K562 (cell line): ENCODE data around the gene SLC27A4. TPM values are rescaled to one million over a fixed set of nuclear protein-coding genes. Genes with fewer than 3 reads are reported as not detected.

ENCODE experiments used
- ATAC-seq: fragments of 200-7000 bp; cut with Tn5 transposase; 3 replicates; pipeline ENCODE4 v1.9.1; 2020; ENCODE audit warnings: moderate library complexity
- BruUV-seq: library from RNA; stranded (reverse); fragments of 400-500 nt; replicated peaks from 2 replicates; lab custom pipeline; 2021; lab: Mats Ljungman, UMichigan
- CTCF ChIA-PET: fragments of 300-600 bp; formaldehyde crosslinking; extraction: SDS; loops from one replicate; lab custom pipeline; 2021; ENCODE audit warnings: low intra/inter-chr PET ratio; lab: Yijun Ruan, JAX
- POLR2A ChIA-PET: fragments of 300-600, 350-650 bp; sonication (Branson Sonifier 250); formaldehyde crosslinking; extraction: SDS; loops from one replicate; lab custom pipeline; 2021; ENCODE audit warnings: antibody characterized with exemption, inconsistent platforms; lab: Yijun Ruan, JAX
- DNase-seq, 4 experiments: peaks; one replicate each; pipeline versions ENCODE4 v3.0.0 to v3.0.0-alpha.2; 2011 to 2018; ENCODE audit warnings: low spot score in 3 of 4, mixed read lengths in 3 of 4; ENCODE audit errors: extremely low read depth in 1 of 4
- FAIRE-seq: peaks from 2 replicates; lab custom pipeline; 2011; peaks lifted over from hg19 to GRCh38; lab: Jason Lieb, UNC
- H2AFZ ChIP-seq: 2 replicates; pipeline ENCODE4 v1.6.0; 2011; ENCODE audit warnings: low read depth, low read length, control low read depth, inconsistent platforms
- H3K27ac ChIP-seq: fragments of 200-600 bp; 3 replicates; pipeline ENCODE4 v1.8.0; 2011; ENCODE audit warnings: low read depth, mild to moderate bottlenecking, control low read depth, inconsistent platforms, low read length, moderate library complexity, mixed read lengths; ENCODE audit errors: extremely low read depth
- H3K27me3 ChIP-seq, 2 experiments: fragments of 300-600 bp in 1 of 2; 2 replicates in 1 of 2; 3 replicates in 1 of 2; pipeline versions ENCODE4 v1.6.0 to v1.8.0; 2011; ENCODE audit warnings: inconsistent platforms in 2 of 2, low read length in 2 of 2, mild to moderate bottlenecking in 1 of 2, mixed read lengths in 1 of 2, moderate library complexity in 1 of 2; ENCODE audit not compliant: control insufficient read depth in 2 of 2, insufficient read depth in 2 of 2
- H3K36me3 ChIP-seq: fragments of 300-600 bp; 3 replicates; pipeline ENCODE4 v1.8.0; 2011; ENCODE audit warnings: mild to moderate bottlenecking, low read length, inconsistent platforms; ENCODE audit not compliant: control insufficient read depth, insufficient read depth
- H3K4me1 ChIP-seq, 2 experiments: fragments of 200-600 bp in 1 of 2; replicated peaks in 1 of 2; 2 replicates in 1 of 2; 3 replicates in 1 of 2; pipeline versions ENCODE4 v1.5.1 to v1.8.0; 2011; ENCODE audit warnings: inconsistent platforms in 2 of 2, low read length in 2 of 2, mild to moderate bottlenecking in 1 of 2, mixed read lengths in 1 of 2, moderate library complexity in 1 of 2; ENCODE audit not compliant: control insufficient read depth in 2 of 2, insufficient read depth in 2 of 2
- H3K4me2 ChIP-seq: 2 replicates; pipeline ENCODE4 v1.6.1; 2011; ENCODE audit warnings: low read length, control low read depth, inconsistent platforms, mixed read lengths; ENCODE audit not compliant: insufficient read depth
- H3K4me3 ChIP-seq: fragments of 200-600 bp; sonication (generic), shearing (Covaris generic); 2 replicates; pipeline ENCODE4 v1.5.1; 2016; ENCODE audit warnings: control low read depth, inconsistent platforms
- H3K79me2 ChIP-seq: fragments of 200-600 bp; 3 replicates; pipeline ENCODE4 v1.8.0; 2011; ENCODE audit warnings: low read length, inconsistent platforms; ENCODE audit not compliant: control insufficient read depth, insufficient read depth
- H3K9ac ChIP-seq, 2 experiments: 2 replicates each; pipeline versions ENCODE4 v1.6.0 to v1.6.1; 2011; ENCODE audit warnings: low read depth in 2 of 2, low read length in 2 of 2, control low read depth in 1 of 2, inconsistent platforms in 1 of 2, mild to moderate bottlenecking in 1 of 2, mixed read lengths in 1 of 2; ENCODE audit not compliant: insufficient read depth in 1 of 2
- H3K9me1 ChIP-seq: one replicate; pipeline ENCODE4 v1.6.0; 2011; ENCODE audit warnings: inconsistent platforms, mild to moderate bottlenecking, low read length, moderate library complexity; ENCODE audit not compliant: control insufficient read depth, insufficient read depth
- H3K9me3 ChIP-seq: replicated peaks from 2 replicates; pipeline ENCODE4 v1.5.1; 2011; ENCODE audit warnings: low read depth, low read length, inconsistent platforms; ENCODE audit not compliant: control insufficient read depth, insufficient read depth
- H4K20me1 ChIP-seq: replicated peaks from 2 replicates; pipeline ENCODE4 v1.6.1; 2011; ENCODE audit warnings: low read length, inconsistent platforms, mixed read lengths; ENCODE audit not compliant: control insufficient read depth, insufficient read depth
- CC2D1A ChIP-seq: fragments of 450-650 bp; IDR thresholded peaks from 2 replicates; pipeline ENCODE4 v1.6.1; 2017; ENCODE audit warnings: mild to moderate bottlenecking
- EWSR1 ChIP-seq: fragments of 450-650 bp; IDR thresholded peaks from 2 replicates; pipeline ENCODE4 v1.6.1; 2018; ENCODE audit warnings: borderline replicate concordance, mild to moderate bottlenecking, low read depth, moderate library complexity; ENCODE audit not compliant: partially characterized antibody
- HNRNPLL ChIP-seq: fragments of 200-400 bp; formaldehyde crosslinking; IDR thresholded peaks from 2 replicates; pipeline ENCODE4 v1.6.1; 2017; ENCODE audit warnings: low read length, low read depth, mild to moderate bottlenecking; ENCODE audit not compliant: poor library complexity, severe bottlenecking
- ILF3 ChIP-seq: fragments of 450-650 bp; IDR thresholded peaks from 2 replicates; pipeline ENCODE4 v1.6.1; 2018; ENCODE audit warnings: antibody characterized with exemption, mild to moderate bottlenecking, moderate library complexity, borderline replicate concordance
- MAFK ChIP-seq: IDR thresholded peaks from 2 replicates; pipeline ENCODE4 v1.6.1; 2011; ENCODE audit warnings: low read length, improper control_type of control experiment
- MAZ ChIP-seq, 2 experiments: fragments of 450-650 bp in 1 of 2; sonication (generic) in 1 of 2; formaldehyde crosslinking; IDR thresholded peaks in 1 of 2; conservative IDR thresholded peaks in 1 of 2; 2 replicates each; pipeline versions ENCODE4 v1.4.0 to v1.5.0; 2020; ENCODE audit warnings: mild to moderate bottlenecking in 1 of 2, missing genetic modification reagents in 1 of 2
- MLX ChIP-seq, 2 experiments: fragments of 450-650 bp in 1 of 2; sonication (generic) in 1 of 2; formaldehyde crosslinking; conservative IDR thresholded peaks; 2 replicates each; pipeline versions ENCODE4 v1.4.0 to v1.8.1; 2020 to 2022; ENCODE audit warnings: mild to moderate bottlenecking in 1 of 2, missing genetic modification reagents in 1 of 2
- MXD1 ChIP-seq: fragments of 250-450 bp; sonication (Bioruptor Pico); IDR thresholded peaks from 2 replicates; pipeline ENCODE4 v1.8.0; 2021; ENCODE audit warnings: borderline replicate concordance, mild to moderate bottlenecking, moderate library complexity; ENCODE audit not compliant: poor library complexity, severe bottlenecking
- NFYB ChIP-seq: IDR thresholded peaks from 2 replicates; pipeline ENCODE4 v1.6.1; 2011; ENCODE audit warnings: mild to moderate bottlenecking, moderate library complexity; ENCODE audit not compliant: insufficient read length; ENCODE audit errors: extremely low read depth
- NR3C1 ChIP-seq: sonication (generic); formaldehyde crosslinking; IDR thresholded peaks from 2 replicates; pipeline ENCODE4 v1.8.1; 2022; ENCODE audit warnings: missing genetic modification reagents
- PML ChIP-seq: IDR thresholded peaks from 2 replicates; pipeline ENCODE4 v1.6.1; 2012; ENCODE audit warnings: low read length, inconsistent platforms
- PTRF ChIP-seq: fragments of 450-650 bp; IDR thresholded peaks from 2 replicates; pipeline ENCODE4 v1.6.1; 2016; ENCODE audit warnings: mild to moderate bottlenecking, missing genetic modification characterization, missing compliant biosample characterization
- RNF2 ChIP-seq: sonication (generic); IDR thresholded peaks from 2 replicates; pipeline ENCODE4 v1.6.1; 2016
- TAF7 ChIP-seq: fragments of 450-650 bp; IDR thresholded peaks from 2 replicates; pipeline ENCODE4 v1.6.1; 2016; ENCODE audit warnings: missing genetic modification characterization, missing compliant biosample characterization
- TEAD1 ChIP-seq, 2 experiments: fragments of 450-650 bp in 1 of 2; sonication (generic) in 1 of 2; formaldehyde crosslinking; IDR thresholded peaks; 2 replicates each; pipeline versions ENCODE4 v1.4.0 to v1.8.0; 2020 to 2022; ENCODE audit warnings: mild to moderate bottlenecking in 2 of 2, missing genetic modification reagents in 1 of 2
- XRCC3 ChIP-seq: fragments of 450-650 bp; IDR thresholded peaks from 2 replicates; pipeline ENCODE4 v1.6.1; 2017; ENCODE audit warnings: mild to moderate bottlenecking, moderate library complexity
- ZNF197 ChIP-seq: fragments of 200-800 bp; sonication (Bioruptor generic); IDR thresholded peaks from 2 replicates; pipeline ENCODE4 v1.6.1; 2016; ENCODE audit warnings: low read depth, missing genetic modification characterization, missing compliant biosample characterization
- ZNF3 ChIP-seq: fragments of 250-450 bp; sonication (Bioruptor Pico); IDR thresholded peaks from 2 replicates; pipeline ENCODE4 v1.5.0; 2021; ENCODE audit warnings: mild to moderate bottlenecking, moderate library complexity
- ZNF354B ChIP-seq: fragments of 250-450 bp; sonication (Bioruptor Pico); IDR thresholded peaks from 2 replicates; pipeline ENCODE4 v1.4.0; 2020
- WGBS: fragments of 100-300 bp; shearing (Covaris generic); methylation state at CpG from one replicate; pipeline ENCODE4 v1.1.6; 2016; ENCODE audit warnings: low coverage, mixed read lengths; ENCODE audit not compliant: insufficient coverage; ENCODE audit errors: missing lambda C conversion rate; 5-methylcytosine and 5-hydroxymethylcytosine counted together
- in situ Hi-C: fragments of 300-500 bp; cut with MboI; formaldehyde crosslinking; loops from 4 replicates; pipeline ENCODE4 v1.15.0; 2018; ENCODE audit warnings: inconsistent platforms, mixed read lengths
- intact Hi-C: fragments of 100-400 bp; cut with micrococcal nuclease; formaldehyde crosslinking; loops from 2 replicates; pipeline ENCODE4 v1.14.2; 2022
- polyA plus RNA-seq, 8 experiments: library from polyadenylated mRNA; depleted of rRNA in 4 of 8; stranded (reverse) in 5 of 8; unstranded in 3 of 8; fragments of >200 nt; fragmentation: Nextera tagmentation in 2 of 8; fragmentation: Illumina TruSeq in 1 of 8; extraction: Ambion mirVana in 2 of 8; extraction: Trizol in 1 of 8; gene quantifications; 2 replicates each; pipeline versions ENCODE4 v1.2.1 to v1.2.3, GENCODE V29; 2011 to 2014; ENCODE audit warnings: inconsistent platforms in 1 of 8, missing spikeins in 1 of 8
- total RNA-seq, 7 experiments: library from RNA; depleted of rRNA in 6 of 7; stranded (reverse); fragments of >200 nt in 6 of 7; fragmentation: Illumina TruSeq in 2 of 7; extraction: Trizol in 2 of 7; gene quantifications; 2 replicates each; pipeline versions ENCODE4 v1.2.1 to v1.2.3, GENCODE V29; 2011 to 2021; ENCODE audit warnings: low replicate concordance in 1 of 7

SLC27A4 gene
- total and polyA plus RNA-seq, 9 of the 15 experiments (the other 6 are each of a cell fraction or from before 2014, with no cell fraction given): 0.25 to 35.7 (median 14.0) TPM

DNA sequence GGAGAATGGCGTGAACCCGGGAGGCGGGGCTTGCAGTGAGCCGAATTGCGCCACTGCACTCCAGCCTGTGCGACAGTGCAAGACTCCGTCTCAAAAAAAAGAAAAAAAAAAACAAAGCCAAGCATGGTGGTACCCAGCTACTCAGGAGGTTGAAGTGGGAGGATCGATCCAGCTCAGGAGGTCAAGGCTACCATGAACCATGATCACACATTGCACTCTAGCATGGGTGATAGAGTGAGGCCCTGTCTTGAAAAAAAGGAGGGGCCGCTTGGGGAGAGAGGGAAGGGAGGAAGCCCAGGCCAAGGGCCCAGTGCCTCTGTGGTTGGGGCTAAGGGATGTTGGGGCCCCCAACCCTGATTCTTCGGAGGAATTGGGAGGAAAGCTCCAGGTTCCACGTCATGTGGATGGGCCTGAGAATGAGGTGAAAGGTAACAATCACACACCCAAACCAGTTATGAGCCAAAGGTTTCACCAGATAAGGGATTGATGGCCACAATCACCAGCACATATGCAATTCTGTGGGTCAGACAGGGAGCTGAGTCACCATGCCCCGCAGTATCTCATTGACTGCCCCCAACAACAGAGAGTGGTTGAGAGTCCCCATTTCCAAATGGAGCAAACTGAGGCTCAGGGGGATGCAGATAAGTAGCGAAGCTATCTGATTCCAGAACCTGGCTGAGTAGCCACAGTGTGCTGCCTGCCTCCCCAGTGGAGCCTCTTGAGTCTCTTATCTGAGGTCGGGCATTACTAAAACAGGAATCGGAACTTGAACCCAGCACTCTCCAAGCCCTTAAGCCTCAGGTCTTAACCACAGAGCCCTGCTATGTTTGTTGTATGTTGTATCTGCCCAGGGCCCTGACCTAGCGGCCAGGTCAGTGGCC is 43.7 kb upstream of the SLC27A4 start:
- Histone ChIP-seq H3K9ac (peak overlapping the region; percentile 17 to 73; a peak in 3 of 4 replicates), H3K9me3 (no peaks in the 10 kb centered on the region), H3K9me1 (peaks cover 8% of the 10 kb centered on the region), H3K4me2 (peak overlapping the region; percentile 47), H3K27ac (peak overlapping the region; percentile 49), H4K20me1 (0 out of 2 replicates have a peak, but pooled peaks cover 4% of the 10 kb centered on the region), H3K27me3 (no peaks in the 10 kb centered on the region), H3K36me3 (no peaks in the 10 kb centered on the region), H3K4me3 (no peak overlapping the region), H2AFZ (peak overlapping the region; percentile 13), H3K79me2 (no peaks in the 10 kb centered on the region), H3K4me1 (peaks cover 38 to 42% of the 10 kb centered on the region in 2 experiments)
- CTCF ChIA-PET: interaction anchor here (1.5 to 2.3 kb wide), 2 partner anchors 46 to 115 kb away, joined by 6 to 15 read pairs; no protein-coding TSS in a partner anchor
- ATAC-seq: peak; percentile 73
- intact Hi-C loops: loop anchor here (1.0 to 5.0 kb wide), 4 partner anchors 1391 to 1589 kb away; no protein-coding TSS in a partner anchor
- WGBS: 5% methylated on average over 16 of the region's 16 CpGs
- peak; percentile 85 to 97 (median 90) for DNase-seq
- in situ Hi-C loops: loop anchor here (25.0 kb wide), 1 partner anchor 1491 kb away; no protein-coding TSS in a partner anchor
- no TSS peak for BruUV-seq
- FAIRE-seq: peak; percentile 95
- POLR2A ChIA-PET: interaction anchor here (0.7 to 4.1 kb wide), 15 partner anchors 8 to 98 kb away, joined by 3 to 33 read pairs (median 3); partner anchors contain the start of genes GOLGA2 and SWI5
- TF ChIP-seq ZNF197 (CRISPR knock-in tag): no peak
- TF ChIP-seq MAFK: peak; percentile 68; the same call in 1 of the 2 replicates
- TF ChIP-seq NFYB: no peak
- peak; percentile 77 for TF ChIP-seq PML
- peak in 1 of 2 experiments; percentile 90; a peak in 2 of 4 replicates for TF ChIP-seq TEAD1 (CRISPR knock-in tag; IDR thresholded peaks at IDR 0.05)
- 0 out of 2 replicates have a peak, but pooled peaks have one; percentile 34 for TF ChIP-seq ZNF3 (CRISPR knock-in tag)
- no peak for TF ChIP-seq NR3C1
- TF ChIP-seq MXD1 (CRISPR knock-in tag): peak; percentile 6
- TF ChIP-seq XRCC3: no peak
- no peak for TF ChIP-seq ZNF354B (CRISPR knock-in tag)
- no peak for TF ChIP-seq TAF7 (tag)
- TF ChIP-seq CC2D1A: no peak
- no peak for TF ChIP-seq PTRF (tag)
- TF ChIP-seq MAZ (CRISPR knock-in tag; conservative IDR thresholded peaks at IDR 0.05 in 1 of 2, IDR thresholded peaks at IDR 0.05 in 1 of 2): peak in 1 of 2 experiments; percentile 79; a peak in 2 of 4 replicates
- TF ChIP-seq RNF2: no peak
- TF ChIP-seq ILF3: no peak
- peak; percentile 24 for TF ChIP-seq HNRNPLL
- no peak for TF ChIP-seq EWSR1
- no peak for TF ChIP-seq MLX (CRISPR knock-in tag; conservative IDR thresholded peaks at IDR 0.05)
